Left lung (tissue), 10 donors: ENCODE results near the gene DNAJC22. TPM values are rescaled to one million over a fixed set of nuclear protein-coding genes. Genes with fewer than 3 reads are reported as not detected.
"Not testable (repeated sequence)": the region's sequence is repeated elsewhere in the genome, so short reads cannot be mapped to it uniquely, and the experiment has no call there.

Experiments
- ATAC-seq: fragments of 200-7000 bp; cut with Tn5 transposase; one replicate; pipeline ENCODE4 v1.9.1; 2020; ENCODE audit warnings: moderate library complexity
- DNase-seq, 4 donors: peaks; one replicate each; pipeline ENCODE4 v3.0.0-alpha.2; 2013 to 2020
- H3K27ac ChIP-seq, 2 donors: fragments of 200-600 bp; sonication (generic) in 1 of 2; one replicate each; pipeline versions ENCODE4 v1.5.0 to v1.8.0; 2020 to 2021
- H3K27me3 ChIP-seq, 2 donors: fragments of 200-600 bp; sonication (generic) in 1 of 2; one replicate each; pipeline versions ENCODE4 v1.5.0 to v1.8.0; 2020 to 2021
- H3K36me3 ChIP-seq, 2 donors: fragments of 200-600 bp; sonication (generic) in 1 of 2; one replicate each; pipeline versions ENCODE4 v1.5.0 to v1.8.0; 2020 to 2021
- H3K4me1 ChIP-seq, 2 donors: fragments of 200-600 bp; one replicate each; pipeline ENCODE4 v1.8.0; 2021
- H3K4me3 ChIP-seq, 2 donors: fragments of 200-600 bp; sonication (generic) in 1 of 2; one replicate each; pipeline versions ENCODE4 v1.5.0 to v1.8.0; 2020 to 2021; ENCODE audit warnings: mild to moderate bottlenecking in 1 of 2
- H3K9me3 ChIP-seq, 2 donors: fragments of 200-600 bp; sonication (generic) in 1 of 2; one replicate each; pipeline versions ENCODE4 v1.5.0 to v1.8.0; 2020 to 2021
- intact Hi-C, 2 donors: fragments of 100-400 bp; cut with DNase I; formaldehyde crosslinking; loops; one replicate each; pipeline versions ENCODE4 v1.11.2 to v1.14.2; 2022
- polyA plus RNA-seq, 6 donors: library from polyadenylated mRNA; unstranded; fragments of 120-200 nt; gene quantifications; one replicate each; pipeline ENCODE4 v1.2.1, GENCODE V29; 2013; ENCODE audit not compliant: insufficient read length in 6 of 6
- total RNA-seq, 2 donors: library from RNA; stranded (reverse); fragmentation: NEBNext Ultra II Directional; extraction: Animal tissue kit (Norgen Biotek cat#: 25700); gene quantifications; one replicate each; pipeline ENCODE4 v1.2.1, GENCODE V29; 2021
- TF ChIP-seq, protein P1 (sequence below), 2 donors: fragments of 200-600 bp; sonication (generic) in 1 of 2; IDR thresholded peaks; one replicate each; pipeline versions ENCODE4 v1.5.0 to v1.8.0; 2021; ENCODE audit warnings: antibody characterized with exemption in 2 of 2
- donor health status: DM: no; HTN: yes; CAD: no.
- donor health status: DM: no; HTN: no; CAD: no.

DNAJC22 gene
- total and polyA plus RNA-seq, 8 donors: 0.21 to 7.0 (median 6.4) TPM

DNA sequence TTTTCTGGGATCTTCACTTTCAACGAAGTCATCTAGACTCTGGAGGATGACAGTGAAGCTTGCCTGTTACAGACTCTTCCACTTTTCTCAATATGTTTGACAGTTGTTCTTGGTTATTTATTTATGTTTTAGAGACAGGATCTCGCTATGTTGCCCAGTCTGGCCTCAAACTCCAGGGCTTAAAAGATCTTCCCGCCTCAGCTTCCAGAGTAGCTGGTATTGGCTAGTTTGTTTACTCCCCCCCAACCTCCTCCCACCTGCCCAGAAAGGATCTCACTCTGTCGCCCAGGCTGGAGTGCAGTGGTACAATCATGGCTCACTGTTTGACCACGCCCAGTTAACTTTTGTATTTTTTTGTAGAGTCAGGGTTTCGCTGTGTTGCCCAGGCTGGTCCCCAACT, 23.9 kb downstream of the DNAJC22 start:
- Histone ChIP-seq H3K27me3 (no peaks in the 10 kb centered on the region), H3K4me1 (peaks cover 7 to 19% of the 10 kb centered on the region in 2 donors), H3K27ac (no peak overlapping the region), H3K9me3 (no peaks in the 10 kb centered on the region), H3K4me3 (no peak overlapping the region), H3K36me3 (no peaks in the 10 kb centered on the region)
- intact Hi-C loops: no loop called here
- TF ChIP-seq, protein P1, sequence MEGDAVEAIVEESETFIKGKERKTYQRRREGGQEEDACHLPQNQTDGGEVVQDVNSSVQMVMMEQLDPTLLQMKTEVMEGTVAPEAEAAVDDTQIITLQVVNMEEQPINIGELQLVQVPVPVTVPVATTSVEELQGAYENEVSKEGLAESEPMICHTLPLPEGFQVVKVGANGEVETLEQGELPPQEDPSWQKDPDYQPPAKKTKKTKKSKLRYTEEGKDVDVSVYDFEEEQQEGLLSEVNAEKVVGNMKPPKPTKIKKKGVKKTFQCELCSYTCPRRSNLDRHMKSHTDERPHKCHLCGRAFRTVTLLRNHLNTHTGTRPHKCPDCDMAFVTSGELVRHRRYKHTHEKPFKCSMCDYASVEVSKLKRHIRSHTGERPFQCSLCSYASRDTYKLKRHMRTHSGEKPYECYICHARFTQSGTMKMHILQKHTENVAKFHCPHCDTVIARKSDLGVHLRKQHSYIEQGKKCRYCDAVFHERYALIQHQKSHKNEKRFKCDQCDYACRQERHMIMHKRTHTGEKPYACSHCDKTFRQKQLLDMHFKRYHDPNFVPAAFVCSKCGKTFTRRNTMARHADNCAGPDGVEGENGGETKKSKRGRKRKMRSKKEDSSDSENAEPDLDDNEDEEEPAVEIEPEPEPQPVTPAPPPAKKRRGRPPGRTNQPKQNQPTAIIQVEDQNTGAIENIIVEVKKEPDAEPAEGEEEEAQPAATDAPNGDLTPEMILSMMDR (IDR thresholded peaks at IDR 0.05): no peak
- no peak for DNase-seq
- no peak for ATAC-seq

DNA sequence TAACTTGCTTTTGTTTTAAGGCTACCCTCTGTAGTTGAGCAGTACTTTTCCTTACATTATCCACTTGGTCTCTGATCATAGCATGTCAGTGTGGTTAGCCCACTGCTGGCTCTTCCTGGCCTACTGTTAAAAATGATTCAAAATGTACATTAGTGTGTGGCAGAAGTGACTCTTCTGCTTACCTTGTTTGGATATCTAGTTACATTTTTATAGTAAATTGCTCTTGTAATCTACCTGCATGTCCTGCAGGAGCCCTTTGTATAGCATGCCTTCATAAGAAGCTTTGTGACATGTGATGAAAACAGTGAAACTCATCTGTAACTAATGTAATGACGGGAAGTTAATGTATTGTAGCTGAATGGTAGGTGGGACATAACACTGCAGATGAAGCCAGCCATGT, 28.7 kb downstream of the DNAJC22 start:
- Histone ChIP-seq H3K27ac (no peak overlapping the region), H3K27me3 (no peaks in the 10 kb centered on the region), H3K4me3 (no peak overlapping the region), H3K4me1 (no peaks in the 10 kb centered on the region), H3K36me3 (no peaks in the 10 kb centered on the region), H3K9me3 (no peaks in the 10 kb centered on the region)
- ATAC-seq: no peak
- TF ChIP-seq, protein P1 (IDR thresholded peaks at IDR 0.05): no peak
- DNase-seq: no peak
- intact Hi-C loops: no loop called here

DNA sequence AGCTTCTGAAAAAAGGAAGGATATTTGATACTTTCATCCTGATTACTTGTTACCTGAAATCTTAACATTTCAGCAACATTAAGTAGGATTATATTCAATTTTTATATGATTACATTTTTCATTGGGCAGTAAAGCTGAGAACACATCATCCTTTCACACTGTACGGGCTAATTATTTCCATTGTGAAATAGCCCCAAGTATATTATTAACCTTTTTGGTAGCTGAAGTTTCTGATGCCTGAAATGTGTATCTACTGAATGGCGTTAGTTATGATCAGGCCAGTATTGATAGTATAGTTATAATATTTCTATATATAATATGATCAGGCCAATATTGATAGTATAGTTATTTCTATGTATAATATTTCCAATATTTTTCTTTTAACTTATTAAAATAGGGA, 30.7 kb downstream of the DNAJC22 start:
- Histone ChIP-seq H3K27me3 (no peaks in the 10 kb centered on the region), H3K27ac (no peak overlapping the region), H3K36me3 (no peaks in the 10 kb centered on the region), H3K4me3 (no peak overlapping the region), H3K4me1 (peaks cover 0 to 6% of the 10 kb centered on the region in 2 donors), H3K9me3 (no peaks in the 10 kb centered on the region)
- TF ChIP-seq, protein P1 (IDR thresholded peaks at IDR 0.05): no peak
- DNase-seq (no peak), ATAC-seq (no peak)
- intact Hi-C loops: no loop called here

DNA sequence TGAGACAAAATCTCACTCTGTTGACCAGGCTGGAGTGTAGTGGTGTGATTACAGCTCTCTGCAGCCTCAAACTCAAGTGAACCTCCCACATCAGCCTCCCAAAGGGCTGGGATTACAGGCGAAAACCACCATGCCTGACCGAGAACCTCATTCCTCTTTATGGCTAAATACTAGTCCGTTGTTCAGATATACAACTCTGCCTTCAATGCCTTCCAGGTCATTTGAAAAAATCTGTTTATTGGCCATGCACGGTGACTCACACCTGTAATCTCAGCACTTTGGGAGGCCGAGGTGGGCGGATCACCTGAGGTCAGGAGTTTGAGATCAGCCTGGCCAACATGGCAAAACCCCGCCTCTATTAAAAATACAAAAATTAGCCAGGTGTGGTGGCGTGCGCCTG, 33.5 kb downstream of the DNAJC22 start:
- ATAC-seq, intact Hi-C loops, DNase-seq, H3K4me1 ChIP-seq, H3K9me3 ChIP-seq, H3K27ac ChIP-seq, H3K4me3 ChIP-seq, H3K36me3 ChIP-seq, H3K27me3 ChIP-seq: not testable (repeated sequence)

DNA sequence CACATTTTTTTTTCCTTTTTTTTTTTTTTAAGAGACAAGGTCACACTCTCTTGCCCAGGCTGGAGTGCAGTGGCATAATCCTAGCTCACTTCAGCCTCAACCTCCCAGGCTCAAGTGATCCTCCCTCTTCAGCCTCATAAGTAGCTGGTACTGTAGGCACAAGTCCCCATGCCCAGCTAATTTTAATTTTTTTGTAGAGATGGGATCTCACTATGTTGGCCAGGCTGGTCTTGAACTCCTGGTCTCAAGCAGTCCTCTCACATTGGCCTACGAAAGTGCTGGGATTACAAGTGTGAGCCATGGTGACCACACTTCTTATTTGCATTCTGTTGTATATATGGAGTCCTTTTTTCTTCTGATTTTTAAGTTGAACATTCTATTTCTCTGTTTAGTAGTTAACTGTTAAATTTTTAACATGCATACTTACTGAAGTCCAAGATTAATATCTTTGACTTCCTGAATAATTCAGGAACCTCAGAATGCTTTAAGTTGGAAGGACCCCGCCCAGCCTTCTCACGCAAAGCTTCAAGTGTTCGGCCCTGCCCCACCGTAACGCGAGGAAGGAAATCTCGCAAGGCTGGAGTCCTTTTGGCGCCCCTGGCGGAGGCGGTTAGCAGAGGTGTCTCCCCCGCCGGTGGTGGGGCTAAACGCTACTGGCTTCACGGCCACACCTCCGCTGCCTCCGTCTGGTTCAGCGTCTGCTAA, 42.1 kb downstream of the DNAJC22 start:
- intact Hi-C loops: no loop called here
- Histone ChIP-seq H3K4me1 (no peaks in the 10 kb centered on the region), H3K27me3 (no peaks in the 10 kb centered on the region), H3K4me3 (no peak overlapping the region), H3K36me3 (no peaks in the 10 kb centered on the region), H3K27ac (no peak overlapping the region), H3K9me3 (no peaks in the 10 kb centered on the region)
- ATAC-seq (no peak), DNase-seq (peak in 2 of 4 donors; percentile 38 to 81)
- TF ChIP-seq, protein P1 (IDR thresholded peaks at IDR 0.05): no peak

DNA sequence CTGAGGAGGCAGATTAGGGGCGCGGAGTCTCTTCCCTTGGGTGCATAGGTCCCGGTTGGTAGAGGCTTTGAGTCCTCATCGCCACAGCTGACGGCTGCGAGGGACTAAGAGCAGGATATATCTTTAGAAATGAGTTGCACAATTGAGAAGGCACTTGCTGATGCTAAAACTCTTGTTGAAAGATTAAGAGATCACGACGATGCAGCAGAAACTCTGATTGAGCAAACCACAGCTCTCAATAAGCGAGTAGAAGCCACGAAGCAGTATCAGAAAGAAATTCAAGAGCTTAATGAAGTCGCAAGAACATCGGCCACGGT, 42.7 kb downstream of the DNAJC22 start:
- Histone ChIP-seq H3K4me3 (no peak overlapping the region), H3K27ac (no peak overlapping the region), H3K9me3 (no peaks in the 10 kb centered on the region), H3K4me1 (no peaks in the 10 kb centered on the region), H3K36me3 (no peaks in the 10 kb centered on the region), H3K27me3 (no peaks in the 10 kb centered on the region)
- DNase-seq (no peak), ATAC-seq (no peak)
- intact Hi-C loops: no loop called here
- TF ChIP-seq, protein P1 (IDR thresholded peaks at IDR 0.05): no peak
